ENCODE results near the gene NTM.
"Not testable (repeated sequence)": the region's sequence is repeated elsewhere in the genome, so short reads cannot be mapped to it uniquely, and the experiment has no call there.

The NTM gene

GRCh38 chr11:131464461-131464860, 94.0 kb downstream of the NTM start:
- DNase-seq = no peak

GRCh38 chr11:131465039-131465438, 94.6 kb downstream of the NTM start:
- DNase-seq = no peak

GRCh38 chr11:131465746-131466145, 95.3 kb downstream of the NTM start:
- no peak for DNase-seq

DNA sequence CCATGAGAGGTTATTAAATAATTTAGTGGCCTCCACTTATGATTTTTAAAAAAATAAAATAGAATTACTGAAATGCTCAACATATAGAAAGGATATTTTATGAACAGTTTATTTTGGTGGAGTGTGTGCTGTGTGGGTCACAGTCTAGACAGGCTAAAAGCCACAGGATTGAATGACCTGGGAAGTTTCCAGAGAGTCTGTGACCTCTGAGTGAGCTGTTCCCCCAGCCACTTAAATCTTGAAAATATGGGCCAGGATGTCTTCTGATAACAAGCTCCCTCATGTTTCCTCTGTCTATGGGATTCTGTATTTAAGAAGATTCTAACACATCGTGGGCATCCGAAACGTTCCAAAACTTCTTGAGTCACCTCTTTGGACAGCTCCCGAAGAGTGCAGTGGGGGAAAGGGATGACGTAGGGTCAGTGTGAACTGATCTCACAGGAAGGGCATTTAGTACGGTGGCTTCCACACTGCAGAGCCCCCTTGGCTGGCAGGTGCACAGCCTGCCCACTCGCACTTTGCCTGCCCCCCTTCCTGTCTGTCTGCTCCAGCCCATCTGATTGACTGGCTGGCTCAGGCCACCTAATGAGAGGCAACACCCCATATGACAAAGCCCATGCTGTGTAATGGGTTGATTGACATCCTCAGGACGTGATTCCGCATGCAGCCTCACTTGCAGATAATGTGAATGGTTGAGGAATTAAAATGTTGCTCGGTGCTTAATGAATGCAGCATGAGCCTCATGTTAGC, 97.4 kb downstream of the NTM start:
- no peak for DNase-seq

GRCh38 chr11:131468565-131468964, 98.2 kb downstream of the NTM start:
- DNase-seq = no peak

GRCh38 chr11:131470216-131470925, 100.0 kb downstream of the NTM start:
- DNase-seq = no peak

- no peak for DNase-seq
Observed at GRCh38 chr11:131471976-131472375, 101.6 kb downstream of the NTM start.

- DNase-seq = peak; percentile 57
Observed at GRCh38 chr11:131474947-131475346, 104.5 kb downstream of the NTM start.

- no peak for DNase-seq
Observed at GRCh38 chr11:131476266-131476665, 105.9 kb downstream of the NTM start.

GRCh38 chr11:131478341-131478740, 107.9 kb downstream of the NTM start:
- no peak for DNase-seq

DNA sequence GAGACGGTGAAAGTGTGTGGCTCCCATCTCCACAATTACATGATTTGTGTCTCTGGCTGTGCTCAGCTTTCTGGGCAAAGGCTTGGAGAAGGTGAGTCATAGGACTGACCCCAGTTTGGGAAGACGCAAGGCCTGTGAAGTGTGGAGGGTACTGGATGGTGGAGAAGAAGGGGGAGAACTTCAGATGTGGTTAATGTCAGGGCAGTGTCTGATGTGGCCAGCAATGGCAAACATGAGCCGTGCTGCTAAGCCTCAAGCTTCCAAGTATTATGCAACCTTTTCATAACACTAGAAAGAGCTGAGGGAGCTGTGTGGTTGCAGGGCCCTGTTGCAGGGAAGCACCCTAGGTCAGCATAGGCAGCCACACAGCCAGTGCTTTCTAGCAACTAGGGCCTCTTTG, 110.9 kb downstream of the NTM start:
- DNase-seq = peak; percentile 4

GRCh38 chr11:131481971-131482370, 111.6 kb downstream of the NTM start:
- no peak for DNase-seq

GRCh38 chr11:131483453-131483852, 113.0 kb downstream of the NTM start:
- DNase-seq = no peak

DNA sequence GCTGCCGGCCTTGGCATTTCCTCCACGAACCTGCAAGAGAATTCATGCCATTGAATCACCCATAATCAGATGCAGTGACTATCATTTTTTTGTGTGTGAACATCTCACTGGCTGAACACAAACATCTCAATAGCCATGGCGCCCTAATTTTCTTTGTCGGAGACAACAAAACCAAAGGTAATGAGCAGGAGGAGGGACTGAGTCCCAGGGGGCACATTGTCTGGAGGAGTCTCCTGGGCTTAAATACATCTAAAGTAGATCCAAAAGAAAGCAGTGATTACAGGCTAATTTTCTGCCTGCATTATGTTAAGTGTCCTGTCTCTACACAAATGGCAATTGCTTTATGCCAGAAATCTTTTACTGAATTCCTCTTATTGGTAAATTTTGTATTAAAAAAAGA, 113.5 kb downstream of the NTM start:
- no peak for DNase-seq

DNA sequence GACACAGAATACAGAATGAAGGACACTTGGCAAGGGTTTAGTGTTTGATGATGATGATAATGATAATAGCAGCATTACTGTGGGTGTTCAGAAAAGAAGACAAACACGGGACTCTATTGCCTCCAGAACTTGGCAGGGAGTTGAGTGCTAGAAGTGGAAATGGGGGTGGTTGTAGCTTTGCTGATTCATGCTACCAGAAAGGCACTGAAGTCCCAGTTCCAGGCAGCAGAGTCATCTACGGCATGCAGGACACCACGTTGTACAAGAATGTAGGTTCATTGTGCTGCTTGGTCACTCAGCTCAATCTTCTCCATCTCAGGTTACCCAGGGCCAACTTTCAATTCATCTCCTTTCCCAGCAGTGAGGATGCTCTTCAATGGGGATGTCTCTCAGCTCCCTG, 115.7 kb downstream of the NTM start:
- no peak for DNase-seq

GRCh38 chr11:131486937-131487635, 116.7 kb downstream of the NTM start:
- DNase-seq = no peak

DNA sequence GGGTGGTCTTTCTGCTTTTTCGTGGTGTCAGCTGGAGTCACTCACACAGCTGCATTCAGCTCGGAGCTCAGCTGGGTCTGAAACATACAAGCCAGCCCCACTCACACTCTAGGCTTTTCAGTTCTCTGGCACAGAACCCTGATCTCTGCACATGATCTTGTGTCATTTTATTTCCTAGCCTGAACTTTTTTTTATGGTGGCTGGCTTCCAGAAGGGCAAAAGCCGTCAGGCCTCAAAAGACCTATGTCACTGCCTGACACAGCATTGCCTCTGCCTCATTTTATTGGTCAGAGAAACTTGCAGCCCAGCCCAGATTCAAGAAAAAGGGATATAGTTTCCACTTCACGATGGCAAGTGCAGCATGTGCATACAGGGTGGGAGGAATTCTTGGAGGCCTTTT, 117.8 kb downstream of the NTM start:
- no peak for DNase-seq

GRCh38 chr11:131491503-131491902, 121.1 kb downstream of the NTM start:
- DNase-seq = no peak

GRCh38 chr11:131495423-131495822, 125.0 kb downstream of the NTM start:
- no peak for DNase-seq

DNA sequence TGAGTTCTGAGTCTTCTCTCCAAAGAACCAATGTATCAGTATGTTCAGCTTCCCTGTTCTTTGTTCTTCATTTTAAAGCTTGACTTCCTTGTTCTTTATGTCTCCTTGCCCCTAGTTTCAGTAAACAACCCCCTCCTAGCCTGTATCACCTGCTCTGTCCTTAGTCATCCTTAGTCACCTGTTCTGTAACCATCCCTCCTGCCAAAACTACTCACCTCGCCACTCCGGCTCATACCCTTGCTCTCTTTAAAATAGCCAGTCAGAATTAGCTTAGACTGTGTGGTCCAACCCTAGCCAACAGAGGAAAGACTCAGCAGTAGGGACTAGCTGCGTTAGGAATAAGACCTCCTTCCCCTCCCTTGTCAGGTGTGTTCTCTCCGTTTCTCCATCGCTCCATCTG, 127.3 kb downstream of the NTM start:
- DNase-seq = not testable (repeated sequence)

- DNase-seq = no peak
Observed at GRCh38 chr11:131498631-131499160, 128.3 kb downstream of the NTM start.

DNA sequence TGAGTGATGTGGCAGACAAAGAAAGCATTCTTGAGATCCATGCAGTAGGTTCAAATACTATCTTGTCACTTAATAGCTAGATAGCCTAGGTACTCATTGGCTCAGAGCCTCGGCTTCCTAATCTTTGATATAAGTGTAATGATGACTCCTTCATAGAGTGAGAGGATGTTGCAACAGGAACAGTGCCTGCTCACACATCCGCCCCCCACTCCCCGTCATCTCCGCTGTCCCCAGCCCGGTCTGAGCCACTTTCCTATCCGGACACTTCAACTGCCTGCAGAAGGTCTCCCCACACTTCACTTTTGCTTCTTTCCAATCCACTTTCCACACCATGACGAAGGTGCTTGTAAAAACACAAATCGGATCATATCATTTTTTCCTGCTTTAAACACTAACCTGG, 128.8 kb downstream of the NTM start:
- no peak for DNase-seq

DNA sequence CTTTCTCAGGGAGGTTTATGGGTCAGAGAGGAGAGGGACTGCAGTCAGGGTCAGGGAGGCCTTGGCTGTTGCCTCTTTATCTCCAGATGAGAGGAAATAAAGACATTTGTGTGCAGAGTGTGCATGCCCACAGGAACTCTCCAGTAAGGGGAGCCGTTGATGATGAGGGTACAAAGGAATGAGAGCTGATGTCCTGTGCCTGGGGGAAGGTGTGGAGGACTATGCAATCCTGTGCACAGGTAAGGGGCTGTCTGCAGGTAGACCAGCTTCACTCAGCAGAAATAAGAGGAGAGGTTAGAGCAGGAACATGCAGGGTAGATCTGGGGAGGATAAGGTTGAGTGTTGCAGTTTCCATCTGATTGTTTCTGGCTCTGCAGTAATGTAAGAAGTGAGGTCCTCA, 132.6 kb downstream of the NTM start:
- DNase-seq = no peak

Measured in OCI-M1 (cell line).